IMR-90 (cell line): ENCODE results near the gene ZNF181. TPM values are rescaled to one million over a fixed set of nuclear protein-coding genes. Genes with fewer than 3 reads are reported as not detected.

Experiments
- ATAC-seq: fragments of 200-7000 bp; cut with Tn5 transposase; 2 replicates; pipeline ENCODE4 v1.9.1; 2020; ENCODE audit warnings: low read depth, mild to moderate bottlenecking, moderate library complexity
- BruUV-seq: library from RNA; stranded (reverse); fragments of 400-500 nt; replicated peaks from 2 replicates; lab custom pipeline; 2021; lab: Mats Ljungman, UMichigan
- CTCF ChIA-PET: fragments of 300-600 bp; formaldehyde crosslinking; extraction: SDS; loops from one replicate; lab custom pipeline; 2021; ENCODE audit warnings: antibody characterized with exemption; lab: Yijun Ruan, JAX
- POLR2A ChIA-PET: fragments of 300-600 bp; sonication (Branson Sonifier 250); formaldehyde crosslinking; loops from one replicate; lab custom pipeline; 2022; ENCODE audit warnings: antibody characterized with exemption; ENCODE audit not compliant: unreplicated experiment; lab: Charles Lee
- DNase-seq: peaks from one replicate; pipeline ENCODE4 v3.0.0; 2013
- H2AFZ ChIP-seq: replicated peaks from 2 replicates; pipeline ENCODE3; 2013; ENCODE audit warnings: low read length, mild to moderate bottlenecking; ENCODE audit not compliant: poor library complexity
- H2AK5ac ChIP-seq: 2 replicates; pipeline ENCODE4 v1.6.1; 2013; ENCODE audit warnings: low read depth, low read length, inconsistent platforms
- H2AK9ac ChIP-seq: replicated peaks from 2 replicates; pipeline ENCODE3; 2013; ENCODE audit warnings: mild to moderate bottlenecking, low read depth, low read length, moderate library complexity; ENCODE audit not compliant: poor library complexity
- H2BK120ac ChIP-seq: 2 replicates; pipeline ENCODE4 v1.6.1; 2013; ENCODE audit warnings: low read depth, low read length, inconsistent platforms
- H2BK15ac ChIP-seq: 3 replicates; pipeline ENCODE4 v1.6.1; 2013; ENCODE audit warnings: low read depth, low read length, inconsistent platforms
- H2BK20ac ChIP-seq: 2 replicates; pipeline ENCODE4 v1.6.1; 2013; ENCODE audit warnings: low read depth, mild to moderate bottlenecking, inconsistent platforms, low read length, moderate library complexity
- H2BK5ac ChIP-seq: 2 replicates; pipeline ENCODE4 v1.6.1; 2013; ENCODE audit warnings: mild to moderate bottlenecking, low read depth, low read length, inconsistent platforms; ENCODE audit not compliant: poor library complexity, severe bottlenecking
- H3K14ac ChIP-seq: replicated peaks from 2 replicates; pipeline ENCODE4 v1.6.1; 2013; ENCODE audit warnings: low read depth, low read length, inconsistent platforms
- H3K18ac ChIP-seq: 2 replicates; pipeline ENCODE4 v1.6.1; 2013; ENCODE audit warnings: low read depth, low read length, control low read depth
- H3K23ac ChIP-seq: 2 replicates; pipeline ENCODE4 v1.6.1; 2013; ENCODE audit warnings: low read depth, low read length, inconsistent platforms
- H3K27ac ChIP-seq: 2 replicates; pipeline ENCODE4 v1.5.1; 2013; ENCODE audit warnings: mild to moderate bottlenecking, control low read depth, low read length; ENCODE audit not compliant: insufficient read depth
- H3K27me3 ChIP-seq: 2 replicates; pipeline ENCODE4 v1.6.1; 2013; ENCODE audit warnings: low read length; ENCODE audit not compliant: control insufficient read depth, insufficient read depth
- H3K36me3 ChIP-seq: 2 replicates; pipeline ENCODE4 v1.6.1; 2013; ENCODE audit warnings: low read length, mixed read lengths; ENCODE audit not compliant: control insufficient read depth, insufficient read depth
- H3K4ac ChIP-seq: 2 replicates; pipeline ENCODE4 v1.6.1; 2013; ENCODE audit warnings: low read depth, low read length, inconsistent platforms
- H3K4me1 ChIP-seq: 2 replicates; pipeline ENCODE4 v1.6.1; 2013; ENCODE audit warnings: low read length, mixed read lengths; ENCODE audit not compliant: control insufficient read depth, insufficient read depth
- H3K4me2 ChIP-seq: 2 replicates; pipeline ENCODE4 v1.6.1; 2013; ENCODE audit warnings: low read depth, mild to moderate bottlenecking, control low read depth, low read length, moderate library complexity
- H3K4me3 ChIP-seq: 2 replicates; pipeline ENCODE4 v1.5.1; 2013; ENCODE audit warnings: low read depth, mild to moderate bottlenecking, control low read depth, low read length, moderate library complexity; ENCODE audit not compliant: insufficient read depth
- H3K56ac ChIP-seq: 2 replicates; pipeline ENCODE4 v1.6.1; 2013; ENCODE audit warnings: low read length, inconsistent platforms; ENCODE audit not compliant: insufficient read depth; ENCODE audit errors: extremely low read depth
- H3K79me1 ChIP-seq, 2 experiments: 2 replicates each; pipeline ENCODE4 v1.6.1; 2013; ENCODE audit warnings: low read length in 2 of 2, inconsistent platforms in 1 of 2, low read depth in 1 of 2
- H3K9ac ChIP-seq: 2 replicates; pipeline ENCODE4 v1.6.1; 2013; ENCODE audit warnings: low read depth, low read length, control low read depth
- H3K9me1 ChIP-seq: 2 replicates; pipeline ENCODE4 v1.6.1; 2013; ENCODE audit warnings: low read length, inconsistent platforms; ENCODE audit not compliant: insufficient read depth
- H3K9me3 ChIP-seq: 2 replicates; pipeline ENCODE4 v1.6.1; 2013; ENCODE audit warnings: low read length; ENCODE audit not compliant: control insufficient read depth, insufficient read depth
- H4K20me1 ChIP-seq: 2 replicates; pipeline ENCODE4 v1.6.1; 2013; ENCODE audit warnings: low read length, inconsistent platforms; ENCODE audit not compliant: insufficient read depth
- H4K5ac ChIP-seq: 2 replicates; pipeline ENCODE4 v1.6.1; 2013; ENCODE audit warnings: mild to moderate bottlenecking, low read depth, low read length, control low read depth
- H4K8ac ChIP-seq, 2 experiments: 2 replicates each; pipeline ENCODE4 v1.6.1; 2013; ENCODE audit warnings: low read depth in 2 of 2, low read length in 2 of 2, control low read depth in 1 of 2, inconsistent platforms in 1 of 2
- H4K91ac ChIP-seq: 2 replicates; pipeline ENCODE4 v1.6.1; 2013; ENCODE audit warnings: low read depth, low read length, inconsistent platforms; ENCODE audit not compliant: insufficient read depth
- BHLHE40 ChIP-seq: fragments of 150-350 bp; IDR thresholded peaks from 2 replicates; pipeline ENCODE4 v1.6.1; 2016; ENCODE audit warnings: mild to moderate bottlenecking, low read depth, low read length
- CEBPB ChIP-seq: IDR thresholded peaks from 2 replicates; pipeline ENCODE4 v1.6.1; 2012; ENCODE audit warnings: low read depth, low read length, improper control_type of control experiment
- CHD1 ChIP-seq: IDR thresholded peaks from 2 replicates; pipeline ENCODE4 v1.6.1; 2012; ENCODE audit warnings: low read depth, low read length, improper control_type of control experiment
- CTCF ChIP-seq: conservative IDR thresholded peaks from 2 replicates; pipeline ENCODE4 v1.5.1; 2012; ENCODE audit warnings: mild to moderate bottlenecking, low read depth, low read length, improper control_type of control experiment
- FOS ChIP-seq: fragments of 150-350 bp; IDR thresholded peaks from 2 replicates; pipeline ENCODE4 v1.6.1; 2016; ENCODE audit warnings: low read depth, low read length
- MAFK ChIP-seq: IDR thresholded peaks from 2 replicates; pipeline ENCODE4 v1.6.1; 2012; ENCODE audit warnings: low read depth, low read length, improper control_type of control experiment
- MAZ ChIP-seq: IDR thresholded peaks from 2 replicates; pipeline ENCODE4 v1.6.1; 2012; ENCODE audit warnings: low read depth, mild to moderate bottlenecking, low read length, improper control_type of control experiment, moderate library complexity, borderline replicate concordance
- MXI1 ChIP-seq: IDR thresholded peaks from 2 replicates; pipeline ENCODE4 v1.6.1; 2012; ENCODE audit warnings: low read depth, mild to moderate bottlenecking, low read length, moderate library complexity, borderline replicate concordance
- NFE2L2 ChIP-seq: fragments of 150-350 bp; IDR thresholded peaks from 2 replicates; pipeline ENCODE4 v1.6.1; 2016; ENCODE audit warnings: low read depth, mild to moderate bottlenecking, low read length
- POLR2A ChIP-seq: IDR thresholded peaks from 2 replicates; pipeline ENCODE4 v1.6.1; 2012; ENCODE audit warnings: mild to moderate bottlenecking, low read depth, low read length
- RAD21 ChIP-seq: IDR thresholded peaks from 2 replicates; pipeline ENCODE4 v1.6.1; 2012; ENCODE audit warnings: low read length, improper control_type of control experiment
- RCOR1 ChIP-seq: IDR thresholded peaks from 2 replicates; pipeline ENCODE4 v1.6.1; 2012; ENCODE audit warnings: mild to moderate bottlenecking, low read length, improper control_type of control experiment; ENCODE audit not compliant: insufficient replicate concordance
- RFX5 ChIP-seq: IDR thresholded peaks from 2 replicates; pipeline ENCODE4 v1.8.0; 2012; ENCODE audit warnings: low read depth, mild to moderate bottlenecking, low read length, moderate library complexity
- SMC3 ChIP-seq: fragments of 150-350 bp; IDR thresholded peaks from 2 replicates; pipeline ENCODE4 v1.6.1; 2016; ENCODE audit warnings: low read depth, mild to moderate bottlenecking, antibody characterized with exemption, low read length, moderate library complexity
- USF2 ChIP-seq: fragments of 150-350 bp; IDR thresholded peaks from 2 replicates; pipeline ENCODE4 v1.6.1; 2017; ENCODE audit warnings: mild to moderate bottlenecking, antibody characterized with exemption, low read length, low read depth
- WGBS, 2 experiments: methylation state at CpG; one replicate each; pipeline versions ENCODE4 v1.1.5 to v1.1.7; 2013; ENCODE audit warnings: missing lambda C conversion rate in 2 of 2; ENCODE audit not compliant: insufficient read length in 1 of 2; ENCODE audit errors: extremely low coverage in 2 of 2; 5-methylcytosine and 5-hydroxymethylcytosine counted together
- dilution Hi-C: fragments of 300-500 bp; cut with HindIII; formaldehyde crosslinking; loops from one replicate; pipeline ENCODE4 v1.14.3; 2018; ENCODE audit warnings: low sequenced_read_pairs; ENCODE audit not compliant: unreplicated experiment
- in situ Hi-C: fragments of 300-500 bp; cut with MboI; formaldehyde crosslinking; loops from 3 replicates; pipeline ENCODE4 v1.14.3; 2019; ENCODE audit warnings: low sequenced_read_pairs, inconsistent platforms, mixed read lengths
- intact Hi-C: fragments of 100-400 bp; cut with micrococcal nuclease; formaldehyde crosslinking; loops from 2 replicates; pipeline ENCODE4 v1.10.0; 2022
- polyA plus RNA-seq, 3 experiments: library from polyadenylated mRNA; depleted of rRNA; stranded (reverse); fragments of >200 nt; gene quantifications; 2 replicates each; pipeline ENCODE4 v1.2.3, GENCODE V29; 2012; ENCODE audit warnings: low replicate concordance in 1 of 3
- total RNA-seq: library from RNA; depleted of rRNA; stranded (reverse); fragments of >200 nt; gene quantifications from 2 replicates; pipeline ENCODE4 v1.2.3, GENCODE V29; 2012

ZNF181 gene
- total and polyA plus RNA-seq, 2 of the 4 experiments (the other 2 are of a cell fraction) = 3.8 to 7.5 TPM

GRCh38 chr19:34731019-34731829 lies 2.8 kb upstream of the ZNF181 start:
- in situ Hi-C loops (no loop called here), intact Hi-C loops (no loop called here), dilution Hi-C loops (no loop called here)
- no peak overlapping the region for H2BK20ac ChIP-seq
- ATAC-seq (no peak), DNase-seq (no peak)
- no peak overlapping the region for H4K5ac ChIP-seq
- H4K20me1 ChIP-seq = no peaks in the 10 kb centered on the region
- H3K23ac ChIP-seq = no peak overlapping the region
- H3K27ac ChIP-seq = no peak overlapping the region
- no peak overlapping the region for H2BK15ac ChIP-seq
- H3K9me1 ChIP-seq = peaks cover 4% of the 10 kb centered on the region; the same call in 1 of the 2 replicates
- ChIA-PET POLR2A (no interaction called here), CTCF (no interaction called here)
- H3K79me1 ChIP-seq = peaks cover 10 to 16% of the 10 kb centered on the region in 2 experiments
- H3K27me3 ChIP-seq = peaks cover 2% of the 10 kb centered on the region; the same call in 1 of the 2 replicates
- no peak overlapping the region for H2AFZ ChIP-seq
- no peak overlapping the region for H2AK9ac ChIP-seq
- peaks cover 3% of the 10 kb centered on the region; the same call in 1 of the 2 replicates for H3K36me3 ChIP-seq
- H3K4me2 ChIP-seq = no peak overlapping the region
- peaks cover 8% of the 10 kb centered on the region for H3K4me1 ChIP-seq
- no peak overlapping the region for H3K4ac ChIP-seq
- 60% methylated on average over 1 of the region's 11 CpGs; no CpG with 5 or more reads in 1 of the 2 experiments for WGBS, 2 experiments
- H4K91ac ChIP-seq = no peak overlapping the region
- no peak overlapping the region for H3K56ac ChIP-seq
- no peak overlapping the region for H2BK5ac ChIP-seq
- H2AK5ac ChIP-seq = no peak overlapping the region
- no peak overlapping the region for H3K4me3 ChIP-seq
- no peak overlapping the region for H3K9ac ChIP-seq
- BruUV-seq = no TSS peak
- no peak overlapping the region for H3K14ac ChIP-seq
- no peaks in the 10 kb centered on the region; the same call in 1 of the 2 replicates for H3K9me3 ChIP-seq
- no peak overlapping the region for H3K18ac ChIP-seq
- no peak overlapping the region for H2BK120ac ChIP-seq
- H4K8ac ChIP-seq = no peak overlapping the region
- TF ChIP-seq NFE2L2 (no peak), RAD21 (no peak), CHD1 (no peak), MAFK (no peak), BHLHE40 (no peak), MAZ (no peak), RCOR1 (no peak), CTCF (no peak), RFX5 (no peak), POLR2A (no peak), MXI1 (no peak), FOS (no peak), CEBPB (no peak), USF2 (no peak), SMC3 (no peak)
